Large intestine (tissue), 3 donors: Measurements from ENCODE around the gene MAPK8IP1. TPM values are rescaled to one million over a fixed set of nuclear protein-coding genes. Genes with fewer than 3 reads are reported as not detected.

Experiments used
- DNase-seq, 2 donors: peaks; one replicate each; pipeline versions ENCODE4 v3.0.0 to v3.0.0-alpha.2; 2013
- H3K27ac ChIP-seq: one replicate; pipeline ENCODE4 v1.5.1; 2013; ENCODE audit warnings: low read length
- H3K27me3 ChIP-seq: 2 replicates; pipeline ENCODE4 v1.6.1; 2013; ENCODE audit warnings: low read length; ENCODE audit not compliant: control insufficient read depth, insufficient read depth
- H3K36me3 ChIP-seq: 2 replicates; pipeline ENCODE4 v1.6.1; 2013; ENCODE audit warnings: low read length; ENCODE audit not compliant: control insufficient read depth, insufficient read depth
- H3K4me1 ChIP-seq: one replicate; pipeline ENCODE4 v1.6.1; 2013; ENCODE audit warnings: low read length; ENCODE audit not compliant: control insufficient read depth, insufficient read depth
- H3K4me3 ChIP-seq: one replicate; pipeline ENCODE4 v1.5.1; 2013; ENCODE audit warnings: low read length
- H3K9me3 ChIP-seq: one replicate; pipeline ENCODE4 v1.6.1; 2013; ENCODE audit warnings: mild to moderate bottlenecking, low read depth, low read length, moderate library complexity; ENCODE audit not compliant: control insufficient read depth
- WGBS: methylation state at CpG from one replicate; pipeline ENCODE4 v1.1.5; 2013; ENCODE audit warnings: low lambda C conversion rate; ENCODE audit not compliant: insufficient coverage; 5-methylcytosine and 5-hydroxymethylcytosine counted together
- polyA plus RNA-seq: library from polyadenylated mRNA; unstranded; fragments of 120-200 nt; gene quantifications from one replicate; pipeline ENCODE4 v1.2.1, GENCODE V29; 2013

MAPK8IP1 gene
- polyA plus RNA-seq, 1 donor, result 9.0 TPM

GRCh38 chr11:45945397-45945999 lies 60.0 kb downstream of the MAPK8IP1 start:
- DNase-seq, result no peak
- H3K36me3 ChIP-seq, result peaks cover 67% of the 10 kb centered on the region
- H3K9me3 ChIP-seq, result no peaks in the 10 kb centered on the region
- no peak overlapping the region for H3K4me3 ChIP-seq
- no peaks in the 10 kb centered on the region for H3K27me3 ChIP-seq
- no peaks in the 10 kb centered on the region for H3K4me1 ChIP-seq
- peak overlapping the region; percentile 29 for H3K27ac ChIP-seq
- 100% methylated on average over 2 of the region's 3 CpGs for WGBS

GRCh38 chr11:45947885-45948284 lies 62.4 kb downstream of the MAPK8IP1 start:
- H3K36me3 ChIP-seq, result peaks cover 70% of the 10 kb centered on the region
- WGBS, result no CpG with 5 or more reads among the region's 1 CpG
- no peak for DNase-seq
- no peak overlapping the region for H3K4me3 ChIP-seq
- H3K4me1 ChIP-seq, result no peaks in the 10 kb centered on the region
- no peaks in the 10 kb centered on the region for H3K9me3 ChIP-seq
- H3K27ac ChIP-seq, result no peak overlapping the region
- no peaks in the 10 kb centered on the region for H3K27me3 ChIP-seq

- Histone ChIP-seq H3K27ac (no peak overlapping the region), H3K9me3 (no peaks in the 10 kb centered on the region), H3K4me3 (no peak overlapping the region), H3K27me3 (no peaks in the 10 kb centered on the region), H3K4me1 (no peaks in the 10 kb centered on the region), H3K36me3 (peaks cover 74% of the 10 kb centered on the region)
- WGBS, result no CpG with 5 or more reads among the region's 3 CpGs
- no peak for DNase-seq
Measured at GRCh38 chr11:45948356-45948755, 62.9 kb downstream of the MAPK8IP1 start.

- DNase-seq, result no peak
- WGBS, result no CpG with 5 or more reads among the region's 1 CpG
- Histone ChIP-seq H3K27me3 (no peaks in the 10 kb centered on the region), H3K36me3 (peaks cover 69% of the 10 kb centered on the region), H3K27ac (no peak overlapping the region), H3K9me3 (no peaks in the 10 kb centered on the region), H3K4me3 (no peak overlapping the region), H3K4me1 (no peaks in the 10 kb centered on the region)
Measured at GRCh38 chr11:45949992-45950407, 64.5 kb downstream of the MAPK8IP1 start.

Other genes with a start within 250 kb of the MAPK8IP1 start
- gene CHST1, start 220.0 kb upstream of the MAPK8IP1 start, polyA plus RNA-seq, result 3.0 TPM
- gene SLC35C1, start 80.5 kb upstream of the MAPK8IP1 start, polyA plus RNA-seq, result 12.9 TPM
- 23.1 TPM for gene CRY2, start 38.2 kb upstream of the MAPK8IP1 start, polyA plus RNA-seq
- 0.24 TPM for gene FREY1, start 21.6 kb downstream of the MAPK8IP1 start, polyA plus RNA-seq
- gene PEX16, start 32.2 kb downstream of the MAPK8IP1 start, polyA plus RNA-seq, result 22.6 TPM
- 3.6 TPM for gene LARGE2, start 37.0 kb downstream of the MAPK8IP1 start, polyA plus RNA-seq
- 25.6 TPM for gene PHF21A, start 235.8 kb downstream of the MAPK8IP1 start, polyA plus RNA-seq